Activated T-helper 17 cell treated with anti-CD3 and anti-CD28 coated beads, Interleukin-2, amount 50 U/mL, for 72 hours (primary cell): ENCODE results near the gene BAG3. TPM values are rescaled to one million over a fixed set of nuclear protein-coding genes. Genes with fewer than 3 reads are reported as not detected.

Experiments
- ATAC-seq: fragments of 150-1000 bp; cut with Tn5 transposase; replicated peaks from 2 replicates; pipeline ENCODE4 v1.10.0; 2021; ENCODE audit warnings: mild to moderate bottlenecking, moderate library complexity
- H3K27ac Mint-ChIP-seq: one replicate; pipeline ENCODE4 v1.8.0; 2022; ENCODE audit warnings: mixed read lengths
- H3K27me3 Mint-ChIP-seq: one replicate; pipeline ENCODE4 v1.8.0; 2022; ENCODE audit warnings: mixed read lengths
- H3K36me3 Mint-ChIP-seq: one replicate; pipeline ENCODE4 v1.8.0; 2022; ENCODE audit warnings: low read depth, mild to moderate bottlenecking, mixed read lengths
- H3K4me1 Mint-ChIP-seq: one replicate; pipeline ENCODE4 v1.8.0; 2022; ENCODE audit warnings: mixed read lengths
- H3K4me3 Mint-ChIP-seq: one replicate; pipeline ENCODE4 v1.8.0; 2022; ENCODE audit warnings: mild to moderate bottlenecking, mixed read lengths
- H3K9me3 Mint-ChIP-seq: one replicate; pipeline ENCODE4 v1.8.0; 2022; ENCODE audit warnings: mixed read lengths
- total RNA-seq, 2 donors: library from RNA; stranded (reverse); gene quantifications; one replicate each; pipeline ENCODE4 v1.2.3, GENCODE V29; 2022

The BAG3 gene
- total RNA-seq, 2 donors from 2014 or later = 24.7 to 26.6 TPM

DNA sequence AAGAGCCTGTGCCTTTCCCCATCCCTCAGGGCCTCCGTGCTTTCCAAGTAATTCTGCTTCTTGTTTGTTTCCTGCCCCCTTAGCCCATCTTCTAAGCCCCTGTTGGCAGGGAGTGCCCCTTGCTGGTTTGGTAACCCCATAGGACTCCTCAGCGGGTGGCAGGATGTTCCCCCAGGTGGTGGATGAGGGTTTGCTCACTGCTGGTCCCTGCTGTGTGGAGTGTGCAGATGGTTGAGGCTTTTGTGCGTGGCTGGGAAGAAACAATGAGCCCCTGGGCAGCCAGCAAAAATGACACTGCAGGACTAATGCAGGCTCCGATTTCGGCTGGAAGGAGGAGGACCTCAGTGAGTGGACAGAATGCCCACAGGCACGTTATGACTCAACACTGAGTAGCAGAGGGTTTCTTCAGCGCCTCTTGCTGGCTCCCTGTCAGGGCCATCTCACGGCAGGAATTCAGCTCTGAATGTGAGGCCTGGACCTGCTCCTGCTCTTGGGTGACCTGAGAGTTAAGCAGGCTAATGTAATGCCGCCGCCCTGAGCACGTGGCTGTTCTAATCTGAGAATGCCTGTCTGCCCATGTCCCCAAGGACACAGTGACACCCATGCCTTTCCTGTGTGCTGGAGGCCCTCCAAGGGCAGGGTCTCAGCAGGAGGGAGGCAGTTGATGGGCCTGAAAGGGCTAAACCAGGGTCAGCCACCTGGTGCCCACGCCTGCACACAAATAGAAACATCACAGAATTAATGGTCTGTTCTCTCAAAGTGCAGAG is 16.6 kb downstream of the BAG3 start:
- no peak for ATAC-seq
- H3K36me3 Mint-ChIP-seq = peaks cover 50% of the 10 kb centered on the region
- H3K4me1 Mint-ChIP-seq = peaks cover 30% of the 10 kb centered on the region
- H3K4me3 Mint-ChIP-seq = no peak overlapping the region
- H3K9me3 Mint-ChIP-seq = no peaks in the 10 kb centered on the region
- H3K27ac Mint-ChIP-seq = no peak overlapping the region
- no peaks in the 10 kb centered on the region for H3K27me3 Mint-ChIP-seq

DNA sequence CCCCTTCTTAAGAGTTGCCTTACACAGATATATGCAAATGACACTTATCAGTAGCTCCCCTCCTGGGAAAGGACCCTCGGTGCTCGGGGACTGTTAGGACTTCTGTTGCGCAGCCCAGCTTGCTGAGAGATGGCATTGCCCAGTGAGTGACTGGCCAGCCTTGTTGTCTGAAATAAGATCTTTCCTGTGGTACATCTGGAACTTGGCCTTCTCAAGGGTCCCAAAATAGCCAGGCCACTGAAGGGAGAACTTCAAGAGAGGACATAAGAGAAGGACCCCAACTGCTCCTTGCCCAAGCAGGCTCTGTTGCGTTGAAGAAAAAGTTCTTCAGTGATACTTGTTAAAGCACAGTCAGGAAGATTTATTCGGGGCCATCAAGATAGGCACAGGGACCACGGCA is 17.3 kb downstream of the BAG3 start:
- H3K27ac Mint-ChIP-seq = no peak overlapping the region
- ATAC-seq = no peak
- H3K4me1 Mint-ChIP-seq = peaks cover 25% of the 10 kb centered on the region
- H3K4me3 Mint-ChIP-seq = no peak overlapping the region
- H3K27me3 Mint-ChIP-seq = no peaks in the 10 kb centered on the region
- H3K9me3 Mint-ChIP-seq = no peaks in the 10 kb centered on the region
- peaks cover 57% of the 10 kb centered on the region for H3K36me3 Mint-ChIP-seq

DNA sequence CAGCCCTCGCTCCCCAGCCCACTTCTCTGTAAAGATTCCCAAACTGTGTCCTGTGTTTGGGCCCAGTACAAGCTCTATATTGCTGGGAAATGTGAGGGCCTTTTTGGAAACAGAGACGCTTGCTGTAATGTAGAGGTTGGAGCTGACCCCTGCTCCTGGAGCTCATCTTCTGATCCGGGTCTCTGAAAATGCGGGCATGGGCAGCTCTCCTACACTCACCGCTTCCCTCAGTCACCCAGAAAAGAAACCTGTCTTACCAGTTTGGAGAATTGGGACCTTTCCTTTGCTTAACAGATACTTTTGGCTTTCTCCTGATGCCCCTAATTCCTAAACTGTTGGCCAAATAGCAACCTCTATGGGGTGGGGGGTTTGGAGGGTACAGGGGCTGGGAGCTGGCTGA is 18.2 kb downstream of the BAG3 start:
- Mint-ChIP-seq H3K9me3 (no peaks in the 10 kb centered on the region), H3K27me3 (no peaks in the 10 kb centered on the region), H3K27ac (no peak overlapping the region), H3K4me3 (no peak overlapping the region), H3K4me1 (peaks cover 17% of the 10 kb centered on the region), H3K36me3 (peaks cover 59% of the 10 kb centered on the region)
- no peak for ATAC-seq

DNA sequence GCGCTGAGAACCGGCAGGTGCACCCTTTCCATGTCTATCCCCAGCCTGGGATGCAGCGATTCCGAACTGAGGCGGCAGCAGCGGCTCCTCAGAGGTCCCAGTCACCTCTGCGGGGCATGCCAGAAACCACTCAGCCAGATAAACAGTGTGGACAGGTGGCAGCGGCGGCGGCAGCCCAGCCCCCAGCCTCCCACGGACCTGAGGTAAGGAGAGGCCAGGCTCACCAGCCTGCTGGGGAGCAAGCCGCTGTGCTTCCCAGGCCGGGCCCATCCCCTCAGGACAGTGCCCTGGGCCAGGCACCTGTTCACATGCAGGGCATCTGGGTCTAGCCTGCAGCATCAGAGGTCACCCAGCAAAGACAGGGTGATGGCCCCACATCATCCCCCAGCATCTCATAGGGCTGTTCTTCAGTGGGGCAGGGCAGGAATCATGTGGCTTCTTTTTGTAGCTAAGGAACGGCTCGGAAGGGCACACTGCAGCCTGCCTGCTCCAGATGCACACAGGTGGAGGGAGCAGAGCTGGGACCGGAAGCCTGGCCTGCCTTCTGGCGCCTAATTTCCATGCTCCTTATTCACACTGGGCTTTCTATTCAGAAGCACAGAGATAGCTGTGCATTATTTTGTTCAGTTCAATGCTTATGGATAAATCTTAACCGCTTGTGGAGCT is 18.9 kb downstream of the BAG3 start:
- Mint-ChIP-seq H3K4me1 (peaks cover 14% of the 10 kb centered on the region), H3K27me3 (no peaks in the 10 kb centered on the region), H3K36me3 (peaks cover 64% of the 10 kb centered on the region), H3K4me3 (no peak overlapping the region), H3K9me3 (no peaks in the 10 kb centered on the region), H3K27ac (no peak overlapping the region)
- ATAC-seq = no peak

DNA sequence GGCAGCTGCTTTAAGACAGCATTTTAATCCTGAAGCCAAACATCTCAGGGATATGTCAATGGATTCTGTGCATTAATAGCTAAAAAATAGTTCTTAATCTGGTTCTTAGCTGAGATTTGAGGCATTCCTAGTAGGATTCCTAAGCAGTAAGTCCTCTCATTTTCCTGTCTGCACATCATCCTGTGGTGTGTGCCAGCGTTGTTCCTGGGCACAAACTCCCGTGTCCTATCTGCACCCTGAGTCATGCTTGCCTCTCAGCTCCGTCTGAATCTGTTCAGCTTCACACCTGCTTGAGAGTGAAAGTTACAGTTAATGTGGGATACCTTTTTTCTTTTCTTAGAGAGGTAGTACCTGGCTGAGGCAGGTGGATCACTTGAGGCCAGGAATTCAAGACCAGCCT is 19.5 kb downstream of the BAG3 start:
- Mint-ChIP-seq H3K36me3 (peaks cover 64% of the 10 kb centered on the region), H3K9me3 (no peaks in the 10 kb centered on the region), H3K27me3 (no peaks in the 10 kb centered on the region), H3K4me1 (peaks cover 14% of the 10 kb centered on the region), H3K27ac (no peak overlapping the region), H3K4me3 (no peak overlapping the region)
- no peak for ATAC-seq

DNA sequence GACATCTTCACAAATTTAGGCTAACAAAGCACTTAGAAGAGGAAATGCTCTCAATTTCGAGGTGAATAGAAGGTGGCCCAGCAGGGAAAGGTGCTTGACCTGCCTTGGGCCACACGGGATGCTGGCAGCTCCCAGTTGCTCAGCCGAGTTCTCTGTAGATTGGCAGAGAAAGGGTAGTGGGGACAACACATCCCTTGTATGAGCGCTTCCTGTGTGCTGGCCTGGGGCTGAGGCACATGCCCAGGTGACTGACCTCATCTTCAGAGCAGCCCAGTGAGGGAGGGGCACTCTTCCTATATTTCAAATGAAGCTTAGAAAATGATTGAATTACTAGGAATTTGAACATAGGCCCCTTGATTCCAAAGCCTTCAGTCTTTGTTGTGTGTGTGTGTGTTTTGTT is 20.2 kb downstream of the BAG3 start:
- no peak for ATAC-seq
- no peak overlapping the region for H3K4me3 Mint-ChIP-seq
- H3K27ac Mint-ChIP-seq = no peak overlapping the region
- H3K36me3 Mint-ChIP-seq = peaks cover 65% of the 10 kb centered on the region
- H3K27me3 Mint-ChIP-seq = no peaks in the 10 kb centered on the region
- H3K4me1 Mint-ChIP-seq = peaks cover 8% of the 10 kb centered on the region
- no peaks in the 10 kb centered on the region for H3K9me3 Mint-ChIP-seq

DNA sequence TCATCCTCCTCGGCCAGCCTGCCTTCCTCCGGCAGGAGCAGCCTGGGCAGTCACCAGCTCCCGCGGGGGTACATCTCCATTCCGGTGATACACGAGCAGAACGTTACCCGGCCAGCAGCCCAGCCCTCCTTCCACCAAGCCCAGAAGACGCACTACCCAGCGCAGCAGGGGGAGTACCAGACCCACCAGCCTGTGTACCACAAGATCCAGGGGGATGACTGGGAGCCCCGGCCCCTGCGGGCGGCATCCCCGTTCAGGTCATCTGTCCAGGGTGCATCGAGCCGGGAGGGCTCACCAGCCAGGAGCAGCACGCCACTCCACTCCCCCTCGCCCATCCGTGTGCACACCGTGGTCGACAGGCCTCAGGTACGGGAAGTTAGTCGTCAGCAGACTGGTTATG is 21.1 kb downstream of the BAG3 start:
- Mint-ChIP-seq H3K4me3 (no peak overlapping the region), H3K27me3 (no peaks in the 10 kb centered on the region), H3K4me1 (no peaks in the 10 kb centered on the region), H3K36me3 (peaks cover 72% of the 10 kb centered on the region), H3K9me3 (no peaks in the 10 kb centered on the region), H3K27ac (no peak overlapping the region)
- no peak for ATAC-seq

DNA sequence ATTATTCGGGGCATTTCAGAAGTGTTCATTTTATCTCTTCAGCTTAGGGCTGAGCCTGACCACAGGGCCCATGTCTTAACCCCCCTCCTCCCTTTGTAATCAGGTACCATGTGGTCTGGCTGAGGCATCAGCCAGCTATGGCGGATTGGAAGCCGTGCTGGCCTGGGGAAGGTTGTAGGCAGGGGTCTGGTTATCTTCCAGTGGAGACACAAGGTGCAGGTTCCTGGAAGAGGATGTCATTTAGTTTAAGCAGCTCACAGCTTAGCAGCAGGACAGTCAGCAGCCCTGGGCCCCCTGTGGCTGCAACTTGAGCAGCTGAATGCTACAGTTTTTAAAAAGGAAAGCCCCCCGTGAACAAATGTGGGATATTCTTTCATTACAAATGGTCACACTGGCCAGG is 22.1 kb downstream of the BAG3 start:
- H3K9me3 Mint-ChIP-seq = no peaks in the 10 kb centered on the region
- H3K27me3 Mint-ChIP-seq = no peaks in the 10 kb centered on the region
- no peaks in the 10 kb centered on the region for H3K4me1 Mint-ChIP-seq
- no peak overlapping the region for H3K27ac Mint-ChIP-seq
- no peak for ATAC-seq
- peaks cover 81% of the 10 kb centered on the region for H3K36me3 Mint-ChIP-seq
- no peak overlapping the region for H3K4me3 Mint-ChIP-seq

DNA sequence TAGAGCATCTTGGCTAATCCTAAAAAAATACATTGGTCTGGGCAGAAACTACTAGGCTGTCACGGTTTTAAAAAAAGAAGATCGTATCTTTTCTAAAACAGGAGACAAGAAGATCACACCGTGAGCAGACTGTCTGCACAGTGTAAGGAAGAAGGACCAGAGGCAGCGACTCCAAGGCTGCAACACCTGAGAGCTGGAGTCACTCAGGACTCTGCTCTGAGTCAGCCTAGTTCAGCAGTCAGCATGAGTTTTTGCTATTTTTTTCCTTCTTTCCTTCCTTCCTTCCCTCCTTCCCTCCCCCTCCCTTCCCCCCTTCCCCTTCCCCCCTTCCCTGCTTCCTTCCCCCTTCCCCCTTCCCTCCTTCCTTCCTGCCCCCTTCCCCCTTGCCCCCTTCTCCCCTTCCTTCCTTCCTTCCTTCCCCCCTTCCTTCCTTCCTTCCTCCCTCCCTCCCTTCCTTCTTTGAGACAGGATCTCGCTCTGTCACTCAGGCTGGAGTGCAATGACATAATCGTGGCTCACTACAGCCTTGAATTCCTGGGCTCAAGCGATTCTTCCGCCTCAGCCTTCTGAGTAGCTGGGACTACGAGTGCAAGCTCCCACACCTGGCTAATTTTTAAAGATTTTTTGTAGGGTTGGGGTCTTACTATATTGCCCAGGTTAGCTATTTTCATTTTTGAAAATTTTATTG is 24.4 kb downstream of the BAG3 start:
- Mint-ChIP-seq H3K27me3 (no peaks in the 10 kb centered on the region), H3K9me3 (no peaks in the 10 kb centered on the region), H3K4me3 (no peak overlapping the region), H3K27ac (no peak overlapping the region), H3K4me1 (peaks cover 7% of the 10 kb centered on the region), H3K36me3 (peaks cover 67% of the 10 kb centered on the region)
- no peak for ATAC-seq

DNA sequence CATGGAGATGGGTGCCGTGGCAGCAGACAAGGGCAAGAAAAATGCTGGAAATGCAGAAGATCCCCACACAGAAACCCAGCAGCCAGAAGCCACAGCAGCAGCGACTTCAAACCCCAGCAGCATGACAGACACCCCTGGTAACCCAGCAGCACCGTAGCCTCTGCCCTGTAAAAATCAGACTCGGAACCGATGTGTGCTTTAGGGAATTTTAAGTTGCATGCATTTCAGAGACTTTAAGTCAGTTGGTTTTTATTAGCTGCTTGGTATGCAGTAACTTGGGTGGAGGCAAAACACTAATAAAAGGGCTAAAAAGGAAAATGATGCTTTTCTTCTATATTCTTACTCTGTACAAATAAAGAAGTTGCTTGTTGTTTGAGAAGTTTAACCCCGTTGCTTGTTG is 25.9 kb downstream of the BAG3 start:
- no peak for ATAC-seq
- Mint-ChIP-seq H3K27ac (no peak overlapping the region), H3K4me1 (peaks cover 21% of the 10 kb centered on the region), H3K36me3 (peaks cover 55% of the 10 kb centered on the region), H3K27me3 (no peaks in the 10 kb centered on the region), H3K4me3 (no peak overlapping the region), H3K9me3 (no peaks in the 10 kb centered on the region)

DNA sequence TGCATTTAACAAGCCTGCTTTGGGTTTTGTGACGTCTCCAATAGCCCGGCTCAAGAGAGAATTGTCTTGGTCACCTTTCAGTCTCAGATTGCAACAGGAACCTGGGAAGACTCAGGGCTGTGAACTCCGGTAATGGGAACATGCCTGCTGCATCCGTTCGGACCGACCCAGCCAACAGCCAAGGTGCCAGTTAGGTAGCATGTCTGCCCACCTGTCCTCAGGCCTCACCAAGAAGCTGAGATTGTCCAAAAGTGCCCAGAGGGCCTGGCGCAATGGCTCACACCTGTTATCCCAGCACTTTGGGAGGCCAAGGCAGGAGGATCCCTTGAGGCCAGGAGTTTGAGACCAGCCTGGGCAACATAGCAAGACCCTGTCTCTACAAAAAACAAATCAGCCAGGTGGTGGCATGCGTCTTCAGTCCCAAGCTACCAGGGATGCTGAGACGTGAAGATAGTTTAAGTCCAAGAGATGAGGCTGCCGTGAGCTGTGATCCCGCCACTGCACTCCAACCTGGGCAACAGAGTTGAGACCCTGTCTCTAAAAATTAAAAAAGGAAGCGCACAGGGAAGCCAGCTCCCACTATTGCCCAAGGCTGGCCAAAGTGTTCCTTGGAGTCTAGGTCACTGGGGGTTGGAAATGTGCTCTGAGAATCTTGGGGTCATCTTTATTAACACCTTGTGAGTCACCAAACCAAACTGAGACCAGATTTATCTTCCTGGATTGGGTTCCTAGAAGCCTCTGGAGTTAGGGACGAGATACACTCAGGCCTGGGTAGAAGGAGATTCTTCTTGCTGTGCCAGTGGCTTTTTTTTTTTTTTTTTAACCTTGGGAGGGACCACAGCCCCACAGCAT is 26.9 kb downstream of the BAG3 start:
- H3K36me3 Mint-ChIP-seq = peaks cover 47% of the 10 kb centered on the region
- H3K27ac Mint-ChIP-seq = no peak overlapping the region

DNA sequence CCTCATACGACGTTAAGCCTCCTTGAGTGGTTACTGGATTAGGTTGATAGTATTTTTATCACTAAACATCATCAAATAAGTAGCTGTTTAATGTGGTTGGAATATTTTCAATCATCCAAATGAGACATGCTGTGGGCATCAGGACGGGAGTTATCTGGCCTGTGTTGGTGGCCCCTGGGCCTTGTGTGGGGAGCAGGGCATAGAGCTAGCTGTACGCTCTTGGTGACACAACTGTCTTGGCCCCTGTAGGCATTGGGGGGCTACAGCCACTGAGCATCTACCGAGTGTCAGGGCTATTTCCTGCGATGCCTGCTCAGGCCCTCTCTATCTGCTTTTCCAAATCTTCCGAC is 28.3 kb downstream of the BAG3 start:
- Mint-ChIP-seq H3K27me3 (no peaks in the 10 kb centered on the region), H3K27ac (no peak overlapping the region), H3K4me1 (peaks cover 25% of the 10 kb centered on the region), H3K36me3 (peaks cover 34% of the 10 kb centered on the region), H3K4me3 (no peak overlapping the region), H3K9me3 (no peaks in the 10 kb centered on the region)
- ATAC-seq = no peak

More for the DNA sequence above, 26.9 kb downstream of the BAG3 start:
- no peaks in the 10 kb centered on the region for H3K27me3 Mint-ChIP-seq
- H3K9me3 Mint-ChIP-seq = no peaks in the 10 kb centered on the region
- peaks cover 25% of the 10 kb centered on the region for H3K4me1 Mint-ChIP-seq
- no peak overlapping the region for H3K4me3 Mint-ChIP-seq
- ATAC-seq = no peak

DNA sequence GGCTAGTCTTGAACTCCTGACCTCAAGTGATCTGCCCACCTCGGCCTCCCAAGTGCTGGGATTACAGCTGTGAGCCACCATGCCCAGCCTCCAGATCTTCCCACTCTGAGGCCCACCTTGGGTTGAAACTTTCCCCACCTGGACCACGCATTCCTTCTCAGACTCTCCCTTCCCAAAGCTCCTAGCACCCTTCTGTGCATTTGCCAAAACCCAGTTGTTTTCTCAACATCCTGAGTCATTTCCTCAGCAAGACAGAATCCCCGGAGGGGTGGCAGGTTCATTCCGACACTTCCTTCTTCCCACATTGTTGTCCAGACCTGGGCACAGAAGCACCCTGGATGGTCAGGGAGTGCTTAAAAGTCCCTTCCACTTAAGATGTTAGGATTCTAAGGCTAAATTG is 28.9 kb downstream of the BAG3 start:
- Mint-ChIP-seq H3K27ac (no peak overlapping the region), H3K36me3 (peaks cover 30% of the 10 kb centered on the region), H3K4me1 (peaks cover 25% of the 10 kb centered on the region), H3K4me3 (no peak overlapping the region), H3K9me3 (no peaks in the 10 kb centered on the region), H3K27me3 (no peaks in the 10 kb centered on the region)
- no peak for ATAC-seq

DNA sequence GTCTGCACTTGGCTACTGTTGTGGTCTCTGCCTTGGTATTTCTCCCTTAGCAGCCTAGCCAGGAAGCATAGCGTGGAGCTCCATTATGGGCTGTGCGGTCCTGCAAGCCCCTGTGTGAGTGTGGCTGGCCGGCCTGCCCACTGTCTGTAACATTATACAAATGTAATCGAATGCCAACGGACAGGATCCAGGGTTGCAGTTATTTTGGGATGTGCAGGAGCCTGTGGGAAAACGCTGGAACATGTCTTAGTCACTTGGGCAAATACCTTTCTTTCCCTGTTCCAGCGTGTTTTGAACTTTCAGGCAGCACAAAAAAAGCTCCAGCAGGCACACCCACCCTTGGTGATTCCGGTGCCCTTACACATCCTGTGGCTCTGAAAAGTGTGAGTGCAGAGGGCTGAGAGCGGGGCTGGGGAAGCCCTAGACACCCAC is 29.5 kb downstream of the BAG3 start:
- H3K36me3 Mint-ChIP-seq = peaks cover 30% of the 10 kb centered on the region
- peaks cover 25% of the 10 kb centered on the region for H3K4me1 Mint-ChIP-seq
- no peak overlapping the region for H3K27ac Mint-ChIP-seq
- H3K27me3 Mint-ChIP-seq = no peaks in the 10 kb centered on the region
- H3K4me3 Mint-ChIP-seq = peak overlapping the region; percentile 12
- no peaks in the 10 kb centered on the region for H3K9me3 Mint-ChIP-seq
- peak; percentile 29 for ATAC-seq
